Measurements from ENCODE around the gene SLC14A1. TPM values are rescaled to one million over a fixed set of nuclear protein-coding genes. Genes with fewer than 3 reads are reported as not detected.

SLC14A1 gene
- total RNA-seq, 4 donors from 2014 or later = 0.19 to 9.8 (median 0.85) TPM; not detected in 1

- TF ChIP-seq, protein P1, sequence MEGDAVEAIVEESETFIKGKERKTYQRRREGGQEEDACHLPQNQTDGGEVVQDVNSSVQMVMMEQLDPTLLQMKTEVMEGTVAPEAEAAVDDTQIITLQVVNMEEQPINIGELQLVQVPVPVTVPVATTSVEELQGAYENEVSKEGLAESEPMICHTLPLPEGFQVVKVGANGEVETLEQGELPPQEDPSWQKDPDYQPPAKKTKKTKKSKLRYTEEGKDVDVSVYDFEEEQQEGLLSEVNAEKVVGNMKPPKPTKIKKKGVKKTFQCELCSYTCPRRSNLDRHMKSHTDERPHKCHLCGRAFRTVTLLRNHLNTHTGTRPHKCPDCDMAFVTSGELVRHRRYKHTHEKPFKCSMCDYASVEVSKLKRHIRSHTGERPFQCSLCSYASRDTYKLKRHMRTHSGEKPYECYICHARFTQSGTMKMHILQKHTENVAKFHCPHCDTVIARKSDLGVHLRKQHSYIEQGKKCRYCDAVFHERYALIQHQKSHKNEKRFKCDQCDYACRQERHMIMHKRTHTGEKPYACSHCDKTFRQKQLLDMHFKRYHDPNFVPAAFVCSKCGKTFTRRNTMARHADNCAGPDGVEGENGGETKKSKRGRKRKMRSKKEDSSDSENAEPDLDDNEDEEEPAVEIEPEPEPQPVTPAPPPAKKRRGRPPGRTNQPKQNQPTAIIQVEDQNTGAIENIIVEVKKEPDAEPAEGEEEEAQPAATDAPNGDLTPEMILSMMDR (IDR thresholded peaks at IDR 0.05; ENCODE audit: low read depth) = no peak
These were observed 69.4 kb downstream of the SLC14A1 start for GRCh38 chr18:45793264-45793965.

DNA sequence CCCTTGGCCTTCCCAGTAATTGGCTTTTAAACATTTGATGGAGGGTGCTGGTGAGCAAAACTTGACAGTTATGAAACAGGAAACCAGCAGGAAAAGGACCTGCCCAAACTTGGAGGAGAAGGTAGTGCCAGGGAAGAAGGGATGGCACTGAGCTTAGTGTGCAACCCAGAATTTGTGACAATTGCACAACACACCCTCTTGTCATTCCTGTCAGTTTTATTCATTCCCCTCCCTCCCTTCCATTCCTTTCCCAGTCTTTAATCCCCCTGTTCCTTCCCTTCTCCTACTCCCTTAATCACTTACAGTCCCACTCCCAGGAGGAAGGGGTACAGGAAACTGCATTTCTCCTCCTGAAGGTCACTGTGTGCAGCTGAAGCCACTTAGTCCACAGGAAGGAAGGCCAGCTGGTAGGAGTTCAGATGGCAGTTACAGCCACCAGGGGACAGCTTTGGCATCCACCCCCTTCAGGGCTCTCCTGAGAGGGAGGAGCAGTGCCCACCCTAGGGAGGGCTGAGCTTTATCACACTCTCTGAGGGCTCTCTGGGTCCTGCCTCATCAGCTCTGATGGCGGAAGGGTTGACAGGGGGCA is 77.5 kb downstream of the SLC14A1 start:
- TF ChIP-seq, protein P1 (IDR thresholded peaks at IDR 0.05; ENCODE audit: low read depth) = no peak

Small RNA genes lying within 50 kb of the gene (small RNA-seq; reads per million reads assigned to genes)
- not detected for gene AC087685.1

Other genes with a start within 250 kb of the SLC14A1 start
- 1 to 10 TPM in 2 of 4 donors, under 1 TPM in 1, not detected in 1; 0.88 to 1.5 (median 1.1) TPM for gene SLC14A2, start 108.7 kb upstream of the SLC14A1 start, total RNA-seq
- 1 to 10 TPM in 1 of 4 donors, under 1 TPM in 3; 0.16 to 1.4 (median 0.71) TPM for gene SIGLEC15, start 101.5 kb downstream of the SLC14A1 start, total RNA-seq
- 10 to 100 TPM; 31.3 to 43.8 (median 36.8) TPM for gene EPG5, start 243.1 kb downstream of the SLC14A1 start, total RNA-seq

Measured in subcutaneous adipose tissue (tissue), 4 donors.